ENCODE measurements around the gene INSL3.
"Not testable (repeated sequence)": the region's sequence is repeated elsewhere in the genome, so short reads cannot be mapped to it uniquely, and the experiment has no call there.

The INSL3 gene

GRCh38 chr19:17805427-17805826, 15.9 kb downstream of the INSL3 start:
- Histone ChIP-seq H3K36me3 (ENCODE audit: insufficient read depth, low read length) (no peaks in the 10 kb centered on the region), H4K20me1 (ENCODE audit: insufficient read depth, low read length, poor library complexity, severe bottlenecking) (no peaks in the 10 kb centered on the region), H3K9ac (ENCODE audit: low read depth, low read length, poor library complexity, severe bottlenecking) (no peak overlapping the region), H3K27me3 (ENCODE audit: insufficient read depth, low read length, poor library complexity, severe bottlenecking) (no peaks in the 10 kb centered on the region), H3K79me2 (ENCODE audit: insufficient read depth, low read length) (no peaks in the 10 kb centered on the region), H3K4me3 (ENCODE audit: low read length, poor library complexity, severe bottlenecking) (no peak overlapping the region), H3K4me2 (ENCODE audit: low read depth, low read length, poor library complexity, severe bottlenecking) (no peak overlapping the region), H2AFZ (ENCODE audit: low read length) (no peak overlapping the region), H3K9me3 (ENCODE audit: insufficient read depth, low read depth, low read length) (no peaks in the 10 kb centered on the region), H3K9me2 (replicated peaks; ENCODE audit: low read depth, low read length) (no peaks in the 10 kb centered on the region), H3F3A (ENCODE audit: low read depth) (no peaks in the 10 kb centered on the region), H3K4me1 (ENCODE audit: insufficient read depth, low read length, poor library complexity, severe bottlenecking) (no peaks in the 10 kb centered on the region)
- no peak for TF ChIP-seq EZH2phosphoT487 (IDR thresholded peaks at IDR 0.05; ENCODE audit: borderline replicate concordance)
- TF ChIP-seq CTCF (conservative IDR thresholded peaks at IDR 0.05; ENCODE audit: low read length): no peak

GRCh38 chr19:17803264-17803896, 17.9 kb downstream of the INSL3 start:
- no peak overlapping the region for H3K9ac ChIP-seq (ENCODE audit: low read depth, low read length, poor library complexity, severe bottlenecking)

GRCh38 chr19:17802137-17802858, 19.0 kb downstream of the INSL3 start:
- TF ChIP-seq CTCF (conservative IDR thresholded peaks at IDR 0.05; ENCODE audit: low read length) (no peak), EZH2phosphoT487 (IDR thresholded peaks at IDR 0.05; ENCODE audit: borderline replicate concordance) (no peak)

More at GRCh38 chr19:17803264-17803896, 17.9 kb downstream of the INSL3 start:
- H3K4me2 ChIP-seq (ENCODE audit: low read depth, low read length, poor library complexity, severe bottlenecking): no peak overlapping the region
- no peaks in the 10 kb centered on the region for H3K4me1 ChIP-seq (ENCODE audit: insufficient read depth, low read length, poor library complexity, severe bottlenecking)
- no peaks in the 10 kb centered on the region for H3F3A ChIP-seq (ENCODE audit: low read depth)
- H4K20me1 ChIP-seq (ENCODE audit: insufficient read depth, low read length, poor library complexity, severe bottlenecking): no peaks in the 10 kb centered on the region
- H3K79me2 ChIP-seq (ENCODE audit: insufficient read depth, low read length): no peaks in the 10 kb centered on the region
- H3K9me3 ChIP-seq (ENCODE audit: insufficient read depth, low read depth, low read length): no peaks in the 10 kb centered on the region
- 0 out of 2 replicates have a peak overlapping the region, but pooled peaks have one; percentile 76 for H2AFZ ChIP-seq (ENCODE audit: low read length)
- H3K27me3 ChIP-seq (ENCODE audit: insufficient read depth, low read length, poor library complexity, severe bottlenecking): no peaks in the 10 kb centered on the region
- no peak for TF ChIP-seq CTCF (conservative IDR thresholded peaks at IDR 0.05; ENCODE audit: low read length)
- TF ChIP-seq EZH2phosphoT487 (IDR thresholded peaks at IDR 0.05; ENCODE audit: borderline replicate concordance): no peak
- no peak overlapping the region for H3K4me3 ChIP-seq (ENCODE audit: low read length, poor library complexity, severe bottlenecking)
- no peaks in the 10 kb centered on the region for H3K36me3 ChIP-seq (ENCODE audit: insufficient read depth, low read length)
- no peaks in the 10 kb centered on the region for H3K9me2 ChIP-seq (replicated peaks; ENCODE audit: low read depth, low read length)

GRCh38 chr19:17798599-17798998, 22.7 kb downstream of the INSL3 start:
- not testable (repeated sequence) for H3K4me1 ChIP-seq (ENCODE audit: insufficient read depth, low read length, poor library complexity, severe bottlenecking); H3K9ac ChIP-seq (ENCODE audit: low read depth, low read length, poor library complexity, severe bottlenecking); H3K9me3 ChIP-seq (ENCODE audit: insufficient read depth, low read depth, low read length); H3F3A ChIP-seq (ENCODE audit: low read depth); H4K20me1 ChIP-seq (ENCODE audit: insufficient read depth, low read length, poor library complexity, severe bottlenecking); H3K4me3 ChIP-seq (ENCODE audit: low read length, poor library complexity, severe bottlenecking); H3K4me2 ChIP-seq (ENCODE audit: low read depth, low read length, poor library complexity, severe bottlenecking); H3K36me3 ChIP-seq (ENCODE audit: insufficient read depth, low read length); H3K79me2 ChIP-seq (ENCODE audit: insufficient read depth, low read length); H3K27me3 ChIP-seq (ENCODE audit: insufficient read depth, low read length, poor library complexity, severe bottlenecking); H2AFZ ChIP-seq (ENCODE audit: low read length); H3K9me2 ChIP-seq (replicated peaks; ENCODE audit: low read depth, low read length)

More at GRCh38 chr19:17802137-17802858, 19.0 kb downstream of the INSL3 start:
- Histone ChIP-seq H3K36me3 (ENCODE audit: insufficient read depth, low read length) (no peaks in the 10 kb centered on the region), H4K20me1 (ENCODE audit: insufficient read depth, low read length, poor library complexity, severe bottlenecking) (no peaks in the 10 kb centered on the region), H3K4me1 (ENCODE audit: insufficient read depth, low read length, poor library complexity, severe bottlenecking) (no peaks in the 10 kb centered on the region), H3K9me3 (ENCODE audit: insufficient read depth, low read depth, low read length) (no peaks in the 10 kb centered on the region), H3K4me3 (ENCODE audit: low read length, poor library complexity, severe bottlenecking) (no peak overlapping the region), H3K9me2 (replicated peaks; ENCODE audit: low read depth, low read length) (no peaks in the 10 kb centered on the region), H3K4me2 (ENCODE audit: low read depth, low read length, poor library complexity, severe bottlenecking) (no peak overlapping the region), H3K9ac (ENCODE audit: low read depth, low read length, poor library complexity, severe bottlenecking) (no peak overlapping the region), H2AFZ (ENCODE audit: low read length) (no peak overlapping the region), H3F3A (ENCODE audit: low read depth) (no peaks in the 10 kb centered on the region), H3K27me3 (ENCODE audit: insufficient read depth, low read length, poor library complexity, severe bottlenecking) (no peaks in the 10 kb centered on the region), H3K79me2 (ENCODE audit: insufficient read depth, low read length) (no peaks in the 10 kb centered on the region)
